Cardiac muscle cell (in vitro differentiated cells and primary cell): ENCODE data around the gene MVD. TPM values are rescaled to one million over a fixed set of nuclear protein-coding genes. Genes with fewer than 3 reads are reported as not detected.

Experiments used
- DNase-seq, 2 donors: peaks; one replicate each; pipeline versions ENCODE4 v3.0.0 to v3.0.0-alpha.2; 2010 to 2017; ENCODE audit warnings: low read depth in 1 of 2, low spot score in 1 of 2
- H3K27ac ChIP-seq: fragments of 200-600 bp; sonication (generic); 2 replicates; pipeline ENCODE4 v1.5.1; 2016
- H3K27me3 ChIP-seq: fragments of 200-600 bp; sonication (generic); 2 replicates; pipeline ENCODE4 v1.6.0; 2016; ENCODE audit warnings: control low read depth
- H3K36me3 ChIP-seq: fragments of 200-600 bp; sonication (generic); 2 replicates; pipeline ENCODE4 v1.5.1; 2016; ENCODE audit warnings: control low read depth
- H3K4me1 ChIP-seq: fragments of 200-600 bp; sonication (generic); 2 replicates; pipeline ENCODE4 v1.8.1; 2017; ENCODE audit warnings: low read depth, mild to moderate bottlenecking, mixed run types
- H3K4me3 ChIP-seq: fragments of 200-600 bp; sonication (generic); 2 replicates; pipeline ENCODE4 v1.5.1; 2016; ENCODE audit warnings: mild to moderate bottlenecking
- H3K9me3 ChIP-seq: fragments of 200-600 bp; sonication (generic); 2 replicates; pipeline ENCODE4 v1.5.1; 2017; ENCODE audit warnings: low read depth, mild to moderate bottlenecking, control low read depth
- CTCF ChIP-seq: IDR thresholded peaks from 2 replicates; pipeline ENCODE4 v1.5.1; 2012; ENCODE audit warnings: low read depth, mild to moderate bottlenecking, low read length
- polyA plus RNA-seq: library from polyadenylated mRNA; unstranded; fragments of >200 nt; fragmentation: Nextera tagmentation; extraction: Ambion mirVana; gene quantifications from 2 replicates; pipeline ENCODE4 v1.2.1, GENCODE V29; 2016
- total RNA-seq: library from RNA; depleted of rRNA; stranded (reverse); fragments of >200 nt; gene quantifications from 2 replicates; pipeline ENCODE4 v1.2.3, GENCODE V29; 2016

MVD gene
- total and polyA plus RNA-seq, 2 experiments from 2014 or later = 65.0 to 192 TPM

- Histone ChIP-seq H3K27ac (no peak overlapping the region), H3K27me3 (peaks cover 16% of the 10 kb centered on the region), H3K4me1 (no peaks in the 10 kb centered on the region), H3K9me3 (no peaks in the 10 kb centered on the region), H3K4me3 (no peak overlapping the region), H3K36me3 (no peaks in the 10 kb centered on the region)
- DNase-seq = no peak
- TF ChIP-seq CTCF = no peak
Measured at GRCh38 chr16:88643644-88643932, 19.3 kb downstream of the MVD start.

GRCh38 chr16:88642881-88643643, 19.8 kb downstream of the MVD start:
- H3K9me3 ChIP-seq = no peaks in the 10 kb centered on the region
- H3K4me3 ChIP-seq = no peak overlapping the region
- no peaks in the 10 kb centered on the region for H3K4me1 ChIP-seq
- no peak overlapping the region for H3K27ac ChIP-seq
- no peak for DNase-seq
- H3K27me3 ChIP-seq = peaks cover 21% of the 10 kb centered on the region
- no peak for TF ChIP-seq CTCF
- H3K36me3 ChIP-seq = no peaks in the 10 kb centered on the region

GRCh38 chr16:88640498-88641247, 22.2 kb downstream of the MVD start:
- no peak for TF ChIP-seq CTCF
- no peak overlapping the region for H3K27ac ChIP-seq
- no peak for DNase-seq
- H3K4me1 ChIP-seq = no peaks in the 10 kb centered on the region
- H3K36me3 ChIP-seq = no peaks in the 10 kb centered on the region
- H3K27me3 ChIP-seq = peaks cover 38% of the 10 kb centered on the region
- no peaks in the 10 kb centered on the region for H3K9me3 ChIP-seq
- no peak overlapping the region for H3K4me3 ChIP-seq

- H3K27me3 ChIP-seq = peaks cover 44% of the 10 kb centered on the region
- H3K36me3 ChIP-seq = no peaks in the 10 kb centered on the region
- no peak overlapping the region for H3K4me3 ChIP-seq
Measured at GRCh38 chr16:88640039-88640495, 22.8 kb downstream of the MVD start.

More at GRCh38 chr16:88640039-88640495, 22.8 kb downstream of the MVD start:
- H3K27ac ChIP-seq = no peak overlapping the region
- H3K9me3 ChIP-seq = no peaks in the 10 kb centered on the region
- no peak for TF ChIP-seq CTCF
- no peaks in the 10 kb centered on the region for H3K4me1 ChIP-seq
- DNase-seq = no peak
